Adrenal gland (tissue), 12 donors: ENCODE results near the gene ZNF32. TPM values are rescaled to one million over a fixed set of nuclear protein-coding genes. Genes with fewer than 3 reads are reported as not detected.

ENCODE experiments used
- DNase-seq, 7 donors: peaks; one replicate each; pipeline ENCODE4 v3.0.0-alpha.2; 2019 to 2020
- H3K27ac ChIP-seq, 5 donors: fragments of 200-600 bp; sonication (generic) in 4 of 5; 1 replicate in 3 of 5; 2 replicates in 2 of 5; pipeline versions ENCODE4 v1.5.1 to v1.8.0; 2016 to 2020; ENCODE audit warnings: mild to moderate bottlenecking in 1 of 5
- H3K27me3 ChIP-seq: fragments of 200-600 bp; 2 replicates; pipeline ENCODE4 v1.8.0; 2021
- H3K36me3 ChIP-seq, 2 donors: fragments of 200-600 bp; replicated peaks in 1 of 2; 1 replicate in 1 of 2; 2 replicates in 1 of 2; pipeline versions ENCODE4 v1.5.1 to v1.8.0; 2018 to 2022
- H3K4me1 ChIP-seq, 2 donors: fragments of 200-600 bp; replicated peaks in 1 of 2; 1 replicate in 1 of 2; 2 replicates in 1 of 2; pipeline versions ENCODE4 v1.5.1 to v1.8.0; 2018 to 2021
- H3K4me3 ChIP-seq, 4 donors: fragments of 200-600 bp; sonication (generic) in 3 of 4; one replicate each; pipeline ENCODE4 v1.5.1; 2016 to 2018
- H3K9me3 ChIP-seq, 3 donors: fragments of 200-600 bp; sonication (generic) in 1 of 3; replicated peaks in 1 of 3; 1 replicate in 2 of 3; 2 replicates in 1 of 3; pipeline versions ENCODE4 v1.5.1 to v1.8.0; 2016 to 2021
- POLR2A ChIP-seq, 2 donors: fragments of 450-650 bp; IDR thresholded peaks; one replicate each; pipeline ENCODE4 v1.6.1; 2017; ENCODE audit warnings: antibody characterized with exemption in 2 of 2, mild to moderate bottlenecking in 2 of 2, moderate library complexity in 1 of 2
- WGBS, 4 donors: extraction: QIAGEN DNeasy Blood & Tissue Kit in 2 of 4; methylation state at CpG; one replicate each; pipeline versions ENCODE4 v1.1.5 to v1.1.7; 2013 to 2017; 5-methylcytosine and 5-hydroxymethylcytosine counted together
- intact Hi-C, 2 donors: fragments of 100-400 bp; cut with DNase I; formaldehyde crosslinking; loops; one replicate each; pipeline versions ENCODE4 v1.14.1 to v1.15.0; 2022 to 2023
- polyA plus RNA-seq, 3 donors: library from polyadenylated mRNA; stranded (reverse); fragments of 200-250 nt in 2 of 3; fragments of 350-450 nt in 1 of 3; fragmentation: Illumina TruSeq in 1 of 3; extraction: RNeasy Lipid Tissue Mini Kit (QIAGEN cat#74804) in 1 of 3; gene quantifications; one replicate each; pipeline ENCODE4 v1.2.3, GENCODE V29; 2013 to 2014
- total RNA-seq, 9 donors: library from RNA; depleted of rRNA in 4 of 9; stranded (reverse); fragments of >200 nt in 4 of 9; fragments of 120-200 nt in 1 of 9; fragmentation: NEBNext Ultra II Directional in 1 of 9; extraction: Animal tissue kit (Norgen Biotek cat#: 25700) in 1 of 9; gene quantifications; one replicate each; pipeline versions ENCODE4 v1.1.0 to v1.2.4, GENCODE V29; 2013 to 2023
- TF ChIP-seq, protein P1 (sequence below), 6 experiments: fragments of 450-650 bp in 4 of 6; fragments of 200-600 bp in 2 of 6; sonication (generic) in 1 of 6; IDR thresholded peaks; 1 replicate in 5 of 6; 2 replicates in 1 of 6; pipeline versions ENCODE4 v1.5.1 to v1.8.0; 2016 to 2021; ENCODE audit warnings: antibody characterized with exemption in 6 of 6, mild to moderate bottlenecking in 2 of 6, moderate library complexity in 1 of 6
- donor health status: healthy with polysubstance abuse.
- donor health status: Bipolar disorder and iron deficiency.
- donor health status: DM: yes; HTN: yes; CAD: no.
- donor health status: DM: no; HTN: no; CAD: no.
- donor health status: DM: no; HTN: no; CAD: no.
- donor health status: DM: yes; HTN: yes; CAD: no.

ZNF32 gene
- total and polyA plus RNA-seq, 12 donors, result 18.0 to 77.8 (median 42.5) TPM

- H3K27ac ChIP-seq, result no peak overlapping the region
- H3K36me3 ChIP-seq, result no peaks in the 10 kb centered on the region
- intact Hi-C loops, result no loop called here
- no peaks in the 10 kb centered on the region for H3K27me3 ChIP-seq
- peaks cover 5 to 13% (median 7%) of the 10 kb centered on the region in 3 donors for H3K9me3 ChIP-seq
- TF ChIP-seq, protein P1, sequence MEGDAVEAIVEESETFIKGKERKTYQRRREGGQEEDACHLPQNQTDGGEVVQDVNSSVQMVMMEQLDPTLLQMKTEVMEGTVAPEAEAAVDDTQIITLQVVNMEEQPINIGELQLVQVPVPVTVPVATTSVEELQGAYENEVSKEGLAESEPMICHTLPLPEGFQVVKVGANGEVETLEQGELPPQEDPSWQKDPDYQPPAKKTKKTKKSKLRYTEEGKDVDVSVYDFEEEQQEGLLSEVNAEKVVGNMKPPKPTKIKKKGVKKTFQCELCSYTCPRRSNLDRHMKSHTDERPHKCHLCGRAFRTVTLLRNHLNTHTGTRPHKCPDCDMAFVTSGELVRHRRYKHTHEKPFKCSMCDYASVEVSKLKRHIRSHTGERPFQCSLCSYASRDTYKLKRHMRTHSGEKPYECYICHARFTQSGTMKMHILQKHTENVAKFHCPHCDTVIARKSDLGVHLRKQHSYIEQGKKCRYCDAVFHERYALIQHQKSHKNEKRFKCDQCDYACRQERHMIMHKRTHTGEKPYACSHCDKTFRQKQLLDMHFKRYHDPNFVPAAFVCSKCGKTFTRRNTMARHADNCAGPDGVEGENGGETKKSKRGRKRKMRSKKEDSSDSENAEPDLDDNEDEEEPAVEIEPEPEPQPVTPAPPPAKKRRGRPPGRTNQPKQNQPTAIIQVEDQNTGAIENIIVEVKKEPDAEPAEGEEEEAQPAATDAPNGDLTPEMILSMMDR (IDR thresholded peaks at IDR 0.05), result no peak
- TF ChIP-seq POLR2A (IDR thresholded peaks at IDR 0.05), result no peak
- H3K4me3 ChIP-seq, result no peak overlapping the region
- no peaks in the 10 kb centered on the region for H3K4me1 ChIP-seq
- no peak for DNase-seq
- WGBS, 4 donors, result 80 to 90% (median 86%) methylated on average over 6 of the region's 6 CpGs
Measured at GRCh38 chr10:43616697-43617370, 31.8 kb downstream of the ZNF32 start.

DNA sequence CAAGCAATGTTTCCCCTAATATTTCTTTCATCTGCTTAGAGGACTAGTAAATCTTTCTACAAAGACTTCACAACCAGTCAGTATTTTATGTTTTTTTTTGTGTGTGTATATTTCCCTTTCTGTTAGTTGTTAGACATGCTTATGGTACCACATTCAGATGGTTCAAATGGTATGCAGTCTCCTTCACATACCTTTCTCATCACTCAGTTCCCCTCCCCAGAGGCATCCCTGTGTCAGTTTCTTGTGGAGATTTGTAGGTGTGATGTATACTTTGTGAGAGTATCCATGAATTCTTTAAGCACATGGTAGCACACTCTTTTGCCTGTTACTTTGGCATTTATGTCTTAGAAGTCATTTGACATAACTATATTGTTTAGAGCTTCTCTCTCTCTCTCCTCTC, 38.0 kb downstream of the ZNF32 start:
- Histone ChIP-seq H3K27me3 (no peaks in the 10 kb centered on the region), H3K27ac (no peak overlapping the region), H3K4me3 (no peak overlapping the region), H3K9me3 (peaks cover 0 to 2% (median 0%) of the 10 kb centered on the region in 3 donors), H3K36me3 (no peaks in the 10 kb centered on the region), H3K4me1 (peaks cover 0 to 7% of the 10 kb centered on the region in 2 donors)
- TF ChIP-seq, protein P1 (IDR thresholded peaks at IDR 0.05), result no peak
- no peak for TF ChIP-seq POLR2A (IDR thresholded peaks at IDR 0.05)
- no peak for DNase-seq
- intact Hi-C loops, result no loop called here

DNA sequence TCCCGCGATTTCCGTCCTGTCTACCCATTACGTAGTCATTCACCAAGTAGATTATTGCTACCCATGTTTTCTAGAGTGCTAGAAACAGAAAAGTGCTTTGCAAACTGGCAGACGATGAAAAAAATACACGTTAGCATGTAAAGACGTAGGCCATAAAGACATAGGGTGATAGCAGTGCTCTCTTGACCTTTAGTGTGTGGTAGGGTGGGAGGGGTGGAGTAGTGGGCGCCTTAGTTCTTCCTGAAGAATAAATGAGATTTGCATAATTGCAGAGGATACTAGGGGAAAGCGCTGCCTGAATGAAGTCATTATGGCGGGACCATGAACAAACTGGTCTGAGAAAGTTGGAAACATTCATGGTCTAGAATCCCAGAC, 41.5 kb downstream of the ZNF32 start:
- peak overlapping the region in 1 of 4 donors; percentile 96 for H3K4me3 ChIP-seq
- WGBS, 4 donors, result 79 to 93% (median 84%) methylated on average over 10 of the region's 10 CpGs
- no peaks in the 10 kb centered on the region for H3K9me3 ChIP-seq
- TF ChIP-seq, protein P1 (IDR thresholded peaks at IDR 0.05), result no peak
- TF ChIP-seq POLR2A (IDR thresholded peaks at IDR 0.05), result no peak
- intact Hi-C loops, result no loop called here
- H3K36me3 ChIP-seq, result no peaks in the 10 kb centered on the region
- no peak overlapping the region for H3K27ac ChIP-seq
- peaks cover 0 to 7% of the 10 kb centered on the region in 2 donors for H3K4me1 ChIP-seq
- no peak for DNase-seq
- H3K27me3 ChIP-seq, result no peaks in the 10 kb centered on the region

DNA sequence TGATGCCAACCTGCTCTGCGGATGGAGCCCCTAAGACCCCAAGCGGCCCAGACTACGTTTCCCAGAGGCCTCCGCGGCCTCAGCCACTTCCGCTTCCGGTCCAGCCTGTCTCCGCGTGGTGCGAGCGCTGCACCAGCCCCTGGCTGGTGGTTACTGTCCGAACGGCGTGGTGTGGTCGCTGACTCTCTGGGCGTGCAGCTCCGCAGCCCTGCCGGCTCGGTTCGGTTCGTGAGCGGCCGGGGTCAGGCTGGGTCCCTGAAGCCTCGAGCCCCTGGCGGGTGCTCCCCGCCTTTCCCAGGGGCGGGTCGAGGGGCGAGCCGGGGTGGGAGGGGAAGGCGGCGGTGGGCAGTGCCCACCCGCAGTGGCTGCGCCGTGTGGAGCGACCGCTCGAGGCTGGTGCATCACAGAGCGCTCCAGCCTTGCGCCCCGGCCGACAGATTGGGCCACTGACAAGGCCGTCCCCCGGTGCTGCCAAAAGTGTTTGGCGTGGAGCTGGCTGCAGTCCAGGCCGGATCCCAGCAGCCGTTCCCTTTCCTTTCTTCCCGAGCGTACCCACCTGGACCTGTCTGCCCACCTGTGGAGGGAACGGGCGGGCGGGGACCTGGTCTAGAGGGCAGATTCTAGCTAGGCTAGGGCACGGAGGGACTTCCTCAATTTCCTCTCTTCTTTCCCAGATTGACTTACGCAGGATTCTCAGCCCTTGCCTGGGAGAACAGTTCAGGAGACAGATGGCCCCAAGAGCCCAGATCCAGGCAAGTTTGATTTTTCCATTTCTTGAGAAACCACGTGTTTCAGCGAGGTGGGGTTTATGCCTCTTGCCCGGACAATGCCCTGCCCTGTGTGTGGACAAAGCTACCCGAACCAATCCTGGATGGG, 42.1 kb downstream of the ZNF32 start, which contains the start of gene ZNF485:
Gene ZNF485, plus strand, starts transcription at position 116 of the 876 bp plus-strand sequence. Its CDS starts 613 bp downstream, at position 729.
- intact Hi-C loops, result no loop called here

More for the DNA sequence above, 42.1 kb downstream of the ZNF32 start, which contains the start of gene ZNF485:
- DNase-seq, result peak; percentile 59 to 76 (median 67)
- no peaks in the 10 kb centered on the region for H3K36me3 ChIP-seq
- peak within 1 kb of the TSS; percentile 13 to 96 (median 70) for H3K4me3 ChIP-seq
- TF ChIP-seq, protein P1 (IDR thresholded peaks at IDR 0.05), result no peak
- peak in 1 of 2 donors; percentile 48 for TF ChIP-seq POLR2A (IDR thresholded peaks at IDR 0.05)
- no peaks in the 10 kb centered on the region for H3K27me3 ChIP-seq
- H3K4me1 ChIP-seq, result peaks cover 0 to 7% of the 10 kb centered on the region in 2 donors
- no peaks in the 10 kb centered on the region for H3K9me3 ChIP-seq
- H3K27ac ChIP-seq, result peak within 1 kb of the TSS in 3 of 5 donors; percentile 0 to 74 (median 71)
- WGBS, 4 donors, result 2 to 7% (median 3%) methylated on average over 25 to 58 of the region's 58 CpGs
